AG04450 (cell line): ENCODE measurements around the gene USP9X. TPM values are rescaled to one million over a fixed set of nuclear protein-coding genes. Genes with fewer than 3 reads are reported as not detected.
"Not testable (repeated sequence)": the region's sequence is repeated elsewhere in the genome, so short reads cannot be mapped to it uniquely, and the experiment has no call there.

Experiments
- CTCF ChIA-PET: fragments of 300-600, 350-600 bp; formaldehyde crosslinking; extraction: SDS; loops from one replicate; lab custom pipeline; 2022; ENCODE audit warnings: antibody characterized with exemption, inconsistent platforms; lab: Charles Lee
- POLR2A ChIA-PET: fragments of 350-600 bp; formaldehyde crosslinking; extraction: SDS; loops from one replicate; lab custom pipeline; 2021; ENCODE audit warnings: antibody characterized with exemption, inconsistent platforms; lab: Yijun Ruan, JAX
- DNase-seq: peaks from one replicate; pipeline ENCODE4 v3.0.0-alpha.2; 2011; ENCODE audit warnings: low read depth, low spot score
- H3K27ac ChIP-seq: one replicate; pipeline ENCODE4 v1.5.1; 2012; ENCODE audit warnings: low read depth, low read length, control low read depth
- H3K27me3 ChIP-seq: one replicate; pipeline ENCODE4 v1.6.0; 2012; ENCODE audit warnings: low read length; ENCODE audit not compliant: control insufficient read depth, insufficient read depth
- H3K4me3 ChIP-seq: 2 replicates; pipeline ENCODE4 v1.5.1; 2011; ENCODE audit warnings: mild to moderate bottlenecking, low read depth, low read length, control low read depth
- H3K9me3 ChIP-seq: 2 replicates; pipeline ENCODE4 v1.5.1; 2012; ENCODE audit warnings: low read length; ENCODE audit not compliant: control insufficient read depth, insufficient read depth
- CTCF ChIP-seq: IDR thresholded peaks from 2 replicates; pipeline ENCODE4 v1.5.1; 2011; ENCODE audit warnings: low read depth, low read length, control low read depth, inconsistent platforms
- polyA plus RNA-seq: library from polyadenylated mRNA; depleted of rRNA; stranded (reverse); fragments of >200 nt; gene quantifications from 2 replicates; pipeline ENCODE4 v1.2.3, GENCODE V29; 2011

The USP9X gene
- polyA plus RNA-seq, 1 experiment = 49.1 TPM

- Histone ChIP-seq H3K4me3 (no peak overlapping the region), H3K27ac (no peak overlapping the region), H3K27me3 (no peaks in the 10 kb centered on the region), H3K9me3 (no peaks in the 10 kb centered on the region)
- no peak for DNase-seq
- POLR2A ChIA-PET = no interaction called here
- CTCF ChIA-PET = interaction anchor here (0.6 to 1.1 kb wide), 2 partner anchors 27 to 123 kb away, joined by 4 to 6 read pairs; no protein-coding TSS in a partner anchor
- no peak for TF ChIP-seq CTCF
Measured at GRCh38 chrX:41142130-41142910, 57.1 kb downstream of the USP9X start.

- POLR2A ChIA-PET = no interaction called here
- H3K27me3 ChIP-seq = no peaks in the 10 kb centered on the region
- CTCF ChIA-PET = no interaction called here
- no peak overlapping the region for H3K4me3 ChIP-seq
- TF ChIP-seq CTCF = no peak
- H3K27ac ChIP-seq = no peak overlapping the region
- no peaks in the 10 kb centered on the region for H3K9me3 ChIP-seq
- no peak for DNase-seq
Measured at GRCh38 chrX:41144873-41145272, 59.6 kb downstream of the USP9X start.

- ChIA-PET POLR2A (no interaction called here), CTCF (interaction anchor here (1.0 to 1.5 kb wide), 4 partner anchors 31 to 108 kb away, joined by 3 to 4 read pairs (median 3); no protein-coding TSS in a partner anchor)
- TF ChIP-seq CTCF = no peak
- Histone ChIP-seq H3K27me3 (no peaks in the 10 kb centered on the region), H3K4me3 (no peak overlapping the region), H3K9me3 (no peaks in the 10 kb centered on the region), H3K27ac (no peak overlapping the region)
- DNase-seq = peak; percentile 43
Measured at GRCh38 chrX:41145920-41146608, 60.8 kb downstream of the USP9X start.

GRCh38 chrX:41148553-41148952 is 63.3 kb downstream of the USP9X start:
- TF ChIP-seq CTCF = no peak
- POLR2A ChIA-PET = no interaction called here
- Histone ChIP-seq H3K9me3 (no peaks in the 10 kb centered on the region), H3K27ac (peak overlapping the region; percentile 52), H3K27me3 (no peaks in the 10 kb centered on the region), H3K4me3 (no peak overlapping the region)
- CTCF ChIA-PET = no interaction called here
- DNase-seq = peak; percentile 23

GRCh38 chrX:41150043-41150442 is 64.8 kb downstream of the USP9X start:
- DNase-seq = no peak
- ChIA-PET POLR2A (no interaction called here), CTCF (interaction anchor here (0.8 to 1.2 kb wide), 2 partner anchors 22 to 35 kb away, joined by 4 to 9 read pairs; no protein-coding TSS in a partner anchor)
- Histone ChIP-seq H3K9me3 (no peaks in the 10 kb centered on the region), H3K27ac (no peak overlapping the region), H3K27me3 (no peaks in the 10 kb centered on the region), H3K4me3 (no peak overlapping the region)
- no peak for TF ChIP-seq CTCF

- H3K27ac ChIP-seq, POLR2A ChIA-PET, CTCF ChIA-PET, H3K4me3 ChIP-seq, H3K9me3 ChIP-seq, DNase-seq, H3K27me3 ChIP-seq: not testable (repeated sequence)
Measured at GRCh38 chrX:41151726-41152125, 66.5 kb downstream of the USP9X start.
